Mammary epithelial cell (primary cell): ENCODE measurements around the gene PPP1R12B.
"Not testable (repeated sequence)": the region's sequence is repeated elsewhere in the genome, so short reads cannot be mapped to it uniquely, and the experiment has no call there.

Source experiments
- EZH2 ChIP-seq: IDR thresholded peaks from 2 replicates; pipeline ENCODE4 v1.6.1; 2012; ENCODE audit warnings: low read length, inconsistent platforms, borderline replicate concordance
- TF ChIP-seq, protein P1 (sequence below), 2 donors: IDR thresholded peaks in 1 of 2; conservative IDR thresholded peaks in 1 of 2; 2 replicates each; pipeline ENCODE4 v1.5.1; 2011 to 2012; ENCODE audit warnings: inconsistent platforms in 2 of 2, low read length in 2 of 2, mild to moderate bottlenecking in 2 of 2, control low read depth in 1 of 2, low read depth in 1 of 2; ENCODE audit not compliant: insufficient read depth in 1 of 2; ENCODE audit errors: extremely low read depth in 1 of 2

- TF ChIP-seq, protein P1, sequence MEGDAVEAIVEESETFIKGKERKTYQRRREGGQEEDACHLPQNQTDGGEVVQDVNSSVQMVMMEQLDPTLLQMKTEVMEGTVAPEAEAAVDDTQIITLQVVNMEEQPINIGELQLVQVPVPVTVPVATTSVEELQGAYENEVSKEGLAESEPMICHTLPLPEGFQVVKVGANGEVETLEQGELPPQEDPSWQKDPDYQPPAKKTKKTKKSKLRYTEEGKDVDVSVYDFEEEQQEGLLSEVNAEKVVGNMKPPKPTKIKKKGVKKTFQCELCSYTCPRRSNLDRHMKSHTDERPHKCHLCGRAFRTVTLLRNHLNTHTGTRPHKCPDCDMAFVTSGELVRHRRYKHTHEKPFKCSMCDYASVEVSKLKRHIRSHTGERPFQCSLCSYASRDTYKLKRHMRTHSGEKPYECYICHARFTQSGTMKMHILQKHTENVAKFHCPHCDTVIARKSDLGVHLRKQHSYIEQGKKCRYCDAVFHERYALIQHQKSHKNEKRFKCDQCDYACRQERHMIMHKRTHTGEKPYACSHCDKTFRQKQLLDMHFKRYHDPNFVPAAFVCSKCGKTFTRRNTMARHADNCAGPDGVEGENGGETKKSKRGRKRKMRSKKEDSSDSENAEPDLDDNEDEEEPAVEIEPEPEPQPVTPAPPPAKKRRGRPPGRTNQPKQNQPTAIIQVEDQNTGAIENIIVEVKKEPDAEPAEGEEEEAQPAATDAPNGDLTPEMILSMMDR (conservative IDR thresholded peaks at IDR 0.05 in 1 of 2, IDR thresholded peaks at IDR 0.05 in 1 of 2; ENCODE audit: extremely low read depth in 1 of 2, insufficient read depth in 1 of 2, low read depth in 1 of 2, low read length in 2 of 2): not testable (repeated sequence)
- not testable (repeated sequence) for TF ChIP-seq EZH2
Measured at GRCh38 chr1:202612036-202612435, 263.5 kb downstream of the PPP1R12B start.
